GM23338 (cell line): ENCODE results near the gene FAM177A1. TPM values are rescaled to one million over a fixed set of nuclear protein-coding genes. Genes with fewer than 3 reads are reported as not detected.

Source experiments
- ATAC-seq: fragments of 200-7000 bp; cut with Tn5 transposase; 3 replicates; pipeline ENCODE4 v1.9.1; 2020
- DNase-seq: peaks from one replicate; pipeline ENCODE4 v3.0.0-alpha.2; 2015; ENCODE audit warnings: low spot score
- H2AFZ ChIP-seq: fragments of 200-600 bp; sonication (generic); 2 replicates; pipeline ENCODE4 v1.8.0; 2016; ENCODE audit warnings: antibody characterized with exemption, mild to moderate bottlenecking, moderate library complexity
- H3F3A ChIP-seq: fragments of 200-600 bp; sonication (generic); replicated peaks from 2 replicates; pipeline ENCODE4 v1.8.0; 2017; ENCODE audit warnings: antibody characterized with exemption, mixed run types, low read depth
- H3K27ac ChIP-seq: fragments of 200-600 bp; sonication (generic); 2 replicates; pipeline ENCODE4 v1.6.1; 2016; ENCODE audit warnings: low read depth
- H3K27me3 ChIP-seq: fragments of 200-600 bp; sonication (generic); 2 replicates; pipeline ENCODE4 v1.8.0; 2016; ENCODE audit warnings: mild to moderate bottlenecking, mixed run types, moderate library complexity; ENCODE audit not compliant: insufficient read depth
- H3K36me3 ChIP-seq: fragments of 200-600 bp; sonication (generic); 2 replicates; pipeline ENCODE4 v1.8.0; 2016; ENCODE audit warnings: mild to moderate bottlenecking; ENCODE audit not compliant: insufficient read depth
- H3K4me1 ChIP-seq: fragments of 200-600 bp; sonication (generic); 2 replicates; pipeline ENCODE4 v1.8.0; 2016; ENCODE audit warnings: mild to moderate bottlenecking, moderate library complexity; ENCODE audit not compliant: insufficient read depth
- H3K4me2 ChIP-seq: fragments of 200-600 bp; sonication (generic); 2 replicates; pipeline ENCODE4 v1.7.1; 2017; ENCODE audit warnings: mixed run types
- H3K4me3 ChIP-seq: fragments of 200-600 bp; sonication (generic); 2 replicates; pipeline ENCODE4 v1.6.1; 2016; ENCODE audit warnings: mixed run types
- H3K79me2 ChIP-seq: fragments of 200-600 bp; sonication (generic); replicated peaks from 2 replicates; pipeline ENCODE4 v1.8.0; 2017; ENCODE audit warnings: mild to moderate bottlenecking; ENCODE audit not compliant: insufficient read depth
- H3K9me2 ChIP-seq: fragments of 200-600 bp; sonication (generic); 2 replicates; pipeline ENCODE4 v1.8.0; 2017; ENCODE audit not compliant: insufficient read depth
- H4K20me1 ChIP-seq: fragments of 200-600 bp; sonication (generic); replicated peaks from 2 replicates; pipeline ENCODE4 v1.8.0; 2017; ENCODE audit warnings: mild to moderate bottlenecking; ENCODE audit not compliant: insufficient read depth
- H3K27ac Mint-ChIP-seq: 2 replicates; pipeline ENCODE4 v1.8.0; 2020; ENCODE audit warnings: inconsistent platforms, mild to moderate bottlenecking, moderate library complexity, mixed read lengths
- H3K27me3 Mint-ChIP-seq: 3 replicates; pipeline ENCODE4 v1.8.0; 2022; ENCODE audit warnings: low read depth, mild to moderate bottlenecking, moderate library complexity, mixed read lengths, inconsistent platforms; ENCODE audit not compliant: insufficient read depth, poor library complexity
- H3K36me3 Mint-ChIP-seq: 3 replicates; pipeline ENCODE4 v1.8.0; 2021; ENCODE audit warnings: low read depth, mild to moderate bottlenecking, inconsistent platforms, moderate library complexity, mixed read lengths
- H3K4me1 Mint-ChIP-seq: 3 replicates; pipeline ENCODE4 v1.8.0; 2020; ENCODE audit warnings: mild to moderate bottlenecking, inconsistent platforms, mixed read lengths
- H3K4me3 Mint-ChIP-seq: 3 replicates; pipeline ENCODE4 v1.8.0; 2021; ENCODE audit warnings: moderate library complexity, mild to moderate bottlenecking, inconsistent platforms, mixed read lengths
- H3K9me3 Mint-ChIP-seq: 3 replicates; pipeline ENCODE4 v1.8.0; 2020; ENCODE audit warnings: moderate library complexity, mild to moderate bottlenecking, inconsistent platforms, mixed read lengths
- CREB1 ChIP-seq: fragments of 250-450 bp; sonication (Bioruptor Pico); IDR thresholded peaks from 2 replicates; pipeline ENCODE4 v1.5.0; 2020; ENCODE audit warnings: low read depth, mild to moderate bottlenecking, moderate library complexity
- CTCF ChIP-seq, 2 experiments: fragments of 200-600 bp in 1 of 2; sonication (generic) in 1 of 2; conservative IDR thresholded peaks; 2 replicates each; pipeline versions ENCODE4 v1.5.1 to v1.6.1; 2016 to 2017; ENCODE audit warnings: antibody characterized with exemption in 2 of 2, low read depth in 2 of 2, mild to moderate bottlenecking in 2 of 2, moderate library complexity in 1 of 2
- ETS1 ChIP-seq: IDR thresholded peaks from 2 replicates; pipeline ENCODE4 v1.6.1; 2016; ENCODE audit warnings: antibody characterized with exemption
- EZH2 ChIP-seq: fragments of 200-600 bp; sonication (generic); IDR thresholded peaks from one replicate; pipeline ENCODE4 v1.8.0; 2017; ENCODE audit warnings: antibody characterized with exemption, mild to moderate bottlenecking, low read depth; ENCODE audit not compliant: unreplicated experiment
- EZH2phosphoT487 ChIP-seq: fragments of 200-600 bp; sonication (generic); IDR thresholded peaks from one replicate; pipeline ENCODE4 v1.8.1; 2018; ENCODE audit warnings: antibody characterized with exemption; ENCODE audit not compliant: unreplicated experiment
- JUNB ChIP-seq: IDR thresholded peaks from one replicate; pipeline ENCODE4 v1.6.1; 2016; ENCODE audit warnings: antibody characterized with exemption; ENCODE audit not compliant: unreplicated experiment
- NANOG ChIP-seq: IDR thresholded peaks from 2 replicates; pipeline ENCODE4 v1.6.1; 2016; ENCODE audit warnings: antibody characterized with exemption, borderline replicate concordance
- POLR2AphosphoS5 ChIP-seq: IDR thresholded peaks from 2 replicates; pipeline ENCODE4 v1.6.1; 2016; ENCODE audit warnings: antibody characterized with exemption, low read depth
- REST ChIP-seq: IDR thresholded peaks from one replicate; pipeline ENCODE4 v1.6.1; 2018; ENCODE audit warnings: antibody characterized with exemption; ENCODE audit not compliant: unreplicated experiment
- STAT1 ChIP-seq: IDR thresholded peaks from one replicate; pipeline ENCODE4 v1.6.1; 2016; ENCODE audit warnings: antibody characterized with exemption; ENCODE audit not compliant: unreplicated experiment
- ZNF114 ChIP-seq: fragments of 250-450 bp; sonication (Bioruptor Pico); IDR thresholded peaks from 2 replicates; pipeline ENCODE4 v1.5.0; 2020; ENCODE audit warnings: mild to moderate bottlenecking, moderate library complexity
- ZNF331 ChIP-seq: fragments of 250-450 bp; sonication (Bioruptor Pico); IDR thresholded peaks from 2 replicates; pipeline ENCODE4 v1.5.0; 2020; ENCODE audit warnings: low read depth, mild to moderate bottlenecking, moderate library complexity
- ZNF462 ChIP-seq: fragments of 250-450 bp; sonication (Bioruptor Pico); IDR thresholded peaks from 2 replicates; pipeline ENCODE4 v1.5.0; 2020; ENCODE audit warnings: mild to moderate bottlenecking, moderate library complexity
- polyA plus RNA-seq: library from polyadenylated mRNA; unstranded; fragments of >200 nt; fragmentation: Nextera tagmentation; extraction: Ambion mirVana; gene quantifications from 2 replicates; pipeline ENCODE4 v1.2.1, GENCODE V29; 2016
- total RNA-seq: library from RNA; depleted of rRNA; stranded (reverse); fragments of >200 nt; shearing (Covaris generic); gene quantifications from 2 replicates; pipeline ENCODE4 v1.2.3, GENCODE V29; 2014

The FAM177A1 gene
- total and polyA plus RNA-seq, 2 experiments from 2014 or later: 22.8 to 72.5 TPM

- no peak overlapping the region for H3K27ac Mint-ChIP-seq
- Histone ChIP-seq H3K79me2 (peaks cover 35% of the 10 kb centered on the region), H3K27ac (peak overlapping the region; percentile 78)
Observed at GRCh38 chr14:34997762-34998161, 48.3 kb upstream of the FAM177A1 start.

More at GRCh38 chr14:34997762-34998161, 48.3 kb upstream of the FAM177A1 start:
- H3F3A ChIP-seq: no peaks in the 10 kb centered on the region
- Mint-ChIP-seq H3K9me3 (no peaks in the 10 kb centered on the region), H3K4me3 (no peak overlapping the region), H3K4me1 (no peaks in the 10 kb centered on the region), H3K36me3 (peaks cover 9% of the 10 kb centered on the region; the same call in 2 of the 3 replicates), H3K27me3 (no peaks in the 10 kb centered on the region)
- H3K36me3 ChIP-seq: peaks cover 6% of the 10 kb centered on the region; the same call in 1 of the 2 replicates
- H3K4me3 ChIP-seq: no peak overlapping the region
- no peaks in the 10 kb centered on the region for H3K9me2 ChIP-seq
- ATAC-seq (no peak), DNase-seq (no peak)
- no peak overlapping the region for H3K4me2 ChIP-seq
- TF ChIP-seq JUNB: no peak
- TF ChIP-seq EZH2: no peak
- TF ChIP-seq ETS1: no peak
- TF ChIP-seq REST: no peak
- no peak for TF ChIP-seq EZH2phosphoT487
- no peak for TF ChIP-seq ZNF331 (CRISPR knock-in tag)
- TF ChIP-seq ZNF114: no peak
- TF ChIP-seq CREB1: no peak
- no peak for TF ChIP-seq CTCF (conservative IDR thresholded peaks at IDR 0.05; ENCODE audit: low read depth in 2 of 2)
- no peak for TF ChIP-seq POLR2AphosphoS5
- no peak for TF ChIP-seq NANOG
- TF ChIP-seq STAT1: no peak
- TF ChIP-seq ZNF462 (CRISPR knock-in tag): no peak
- no peaks in the 10 kb centered on the region; the same call in 1 of the 2 replicates for H4K20me1 ChIP-seq
- H2AFZ ChIP-seq: no peak overlapping the region
- H3K4me1 ChIP-seq: no peaks in the 10 kb centered on the region
- H3K27me3 ChIP-seq: no peaks in the 10 kb centered on the region
